Central memory CD8-positive, alpha-beta T cell (primary cell): ENCODE measurements around the gene FLACC1.

Experiments
- ATAC-seq: fragments of 150-1000 bp; cut with Tn5 transposase; replicated peaks from 2 replicates; pipeline ENCODE4 v1.10.0; 2022; ENCODE audit warnings: mild to moderate bottlenecking, moderate FRiP score, moderate number of reproducible peaks; ENCODE audit not compliant: poor library complexity, severe bottlenecking; ENCODE audit errors: extremely low read depth
- DNase-seq, 2 donors: peaks; one replicate each; pipeline ENCODE4 v3.0.0; 2021; ENCODE audit warnings: low spot score in 2 of 2
- H3K27ac Mint-ChIP-seq: one replicate; pipeline ENCODE4 v1.8.0; 2022; ENCODE audit warnings: low read depth, mild to moderate bottlenecking, moderate library complexity, mixed read lengths
- H3K27me3 Mint-ChIP-seq: one replicate; pipeline ENCODE4 v1.8.0; 2022; ENCODE audit warnings: mixed read lengths
- H3K36me3 Mint-ChIP-seq: one replicate; pipeline ENCODE4 v1.8.0; 2022; ENCODE audit warnings: mild to moderate bottlenecking, moderate library complexity, mixed read lengths; ENCODE audit not compliant: insufficient read depth
- H3K4me1 Mint-ChIP-seq: one replicate; pipeline ENCODE4 v1.8.0; 2022; ENCODE audit warnings: mixed read lengths
- H3K4me3 Mint-ChIP-seq: one replicate; pipeline ENCODE4 v1.8.0; 2022; ENCODE audit warnings: mild to moderate bottlenecking, moderate library complexity, mixed read lengths
- H3K9me3 Mint-ChIP-seq: one replicate; pipeline ENCODE4 v1.8.0; 2022; ENCODE audit warnings: mixed read lengths

The FLACC1 gene

DNA sequence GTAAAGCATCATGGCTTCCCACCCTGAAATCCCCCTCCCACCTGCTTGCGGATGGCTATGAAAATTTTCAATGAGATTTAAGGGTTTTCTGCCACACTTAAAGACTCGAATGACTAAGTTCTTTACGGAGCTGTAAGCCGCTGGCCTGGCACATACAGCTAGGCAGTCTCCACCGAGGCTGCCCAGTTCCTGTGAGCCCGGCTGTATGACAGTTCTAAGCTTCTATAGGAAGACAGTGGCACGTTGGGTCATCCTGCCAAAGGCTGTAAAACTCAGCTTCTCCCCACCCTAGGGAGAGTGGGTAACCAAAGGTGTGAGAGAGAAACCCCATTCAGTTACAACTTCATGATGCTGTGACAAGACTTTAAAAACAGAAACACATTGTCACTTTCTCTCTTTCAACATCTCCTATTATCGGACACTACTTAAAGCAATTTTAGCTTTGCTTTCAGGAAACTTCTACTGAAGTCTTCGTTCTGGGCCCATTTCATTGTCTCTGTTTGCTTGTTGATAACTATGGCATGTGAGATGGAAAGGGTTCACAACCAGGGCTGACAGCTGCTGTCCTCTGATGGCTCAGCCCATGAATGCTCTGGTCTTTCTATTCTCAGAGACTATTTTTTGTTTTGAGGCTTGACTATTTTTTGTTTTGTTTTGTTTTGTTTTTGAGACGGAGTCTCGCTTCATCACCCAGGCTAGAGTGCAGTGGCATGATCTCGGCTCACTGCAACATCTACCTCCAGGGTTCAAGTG is 89.7 kb downstream of the FLACC1 start:
- no peak for DNase-seq
- Mint-ChIP-seq H3K4me1 (peaks cover 83% of the 10 kb centered on the region), H3K36me3 (peaks cover 68% of the 10 kb centered on the region), H3K9me3 (no peaks in the 10 kb centered on the region), H3K27ac (peak overlapping the region; percentile 86), H3K27me3 (no peaks in the 10 kb centered on the region), H3K4me3 (peak overlapping the region; percentile 93)
- peak; percentile 57 for ATAC-seq

DNA sequence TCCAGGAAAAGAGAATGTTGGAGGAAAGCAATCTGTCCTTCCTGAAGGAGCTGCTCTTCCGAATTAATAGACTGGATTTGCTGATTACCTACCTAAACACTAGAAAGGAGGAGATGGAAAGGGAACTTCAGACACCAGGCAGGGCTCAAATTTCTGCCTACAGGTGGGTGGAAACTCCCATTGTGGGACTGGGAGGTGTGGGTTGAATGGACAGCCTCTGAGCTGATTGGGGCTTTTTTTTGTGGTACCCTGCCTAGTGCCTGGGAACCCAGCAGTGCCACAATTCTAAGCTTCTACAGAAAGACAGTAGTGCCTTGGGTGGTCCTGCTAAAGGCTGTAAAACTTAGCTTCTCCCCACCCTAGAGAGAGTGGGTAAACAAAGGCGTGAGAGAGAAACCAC is 90.5 kb downstream of the FLACC1 start:
- Mint-ChIP-seq H3K27me3 (no peaks in the 10 kb centered on the region), H3K27ac (peak overlapping the region; percentile 86), H3K36me3 (peaks cover 60% of the 10 kb centered on the region), H3K4me1 (peaks cover 80% of the 10 kb centered on the region), H3K9me3 (no peaks in the 10 kb centered on the region), H3K4me3 (peak overlapping the region; percentile 93)
- DNase-seq (no peak), ATAC-seq (no peak)

DNA sequence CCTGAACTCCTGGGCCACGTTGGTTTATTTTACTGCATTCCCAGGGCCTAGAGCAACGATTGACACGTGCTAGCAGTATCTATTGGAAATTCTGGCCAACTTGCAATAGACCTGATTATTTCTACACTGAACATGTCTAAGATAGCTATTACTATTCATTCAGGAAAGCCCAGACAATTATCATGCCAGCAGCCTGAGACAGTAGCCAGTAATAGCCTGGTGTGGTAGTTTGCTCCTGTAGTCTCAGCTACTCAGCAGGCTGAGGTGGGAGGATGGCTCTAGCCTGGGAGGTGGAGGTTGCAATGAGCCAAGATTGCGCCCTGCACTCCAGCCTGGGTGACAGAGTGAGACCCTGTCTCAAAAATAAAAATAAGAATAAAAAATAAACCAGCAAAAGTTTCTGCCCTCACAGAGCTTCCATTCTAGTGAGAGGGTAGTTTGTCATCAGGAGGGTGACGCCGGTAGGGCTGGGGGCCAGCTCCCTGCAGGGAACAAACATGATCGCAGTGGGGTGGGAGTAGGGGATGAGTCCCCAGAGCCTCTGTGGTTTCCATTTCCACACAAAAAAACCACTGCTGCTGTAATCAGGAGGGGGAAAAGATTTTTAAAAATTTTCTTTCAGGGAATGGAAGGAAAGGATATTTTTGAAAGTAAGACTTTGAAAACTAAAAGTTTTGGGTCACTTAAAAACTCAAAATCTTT is 92.5 kb downstream of the FLACC1 start:
- DNase-seq: no peak
- Mint-ChIP-seq H3K4me1 (peaks cover 75% of the 10 kb centered on the region), H3K36me3 (peaks cover 55% of the 10 kb centered on the region), H3K27ac (peak overlapping the region; percentile 98), H3K9me3 (no peaks in the 10 kb centered on the region), H3K27me3 (no peaks in the 10 kb centered on the region), H3K4me3 (peak overlapping the region; percentile 93)
- ATAC-seq: no peak

DNA sequence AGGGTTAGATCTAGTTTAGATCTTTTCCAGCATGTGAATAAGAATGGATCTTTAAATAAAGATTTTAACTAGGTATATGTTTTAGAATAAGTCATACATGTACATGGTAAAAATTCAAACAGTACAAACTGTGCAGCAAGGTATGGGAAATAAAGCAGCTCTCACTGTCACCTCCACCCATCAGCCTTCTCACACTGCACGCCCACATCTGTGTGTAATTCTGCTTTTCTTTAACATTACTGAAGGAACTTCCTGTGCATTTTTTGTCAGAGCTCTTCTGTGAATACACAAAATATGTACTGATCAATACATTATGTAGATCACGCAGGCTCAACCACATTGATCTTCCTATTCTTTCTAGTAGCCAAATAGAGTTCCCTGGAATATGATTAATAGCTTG is 93.4 kb downstream of the FLACC1 start:
- DNase-seq (no peak), ATAC-seq (no peak)
- Mint-ChIP-seq H3K4me3 (peak overlapping the region; percentile 93), H3K27ac (peak overlapping the region; percentile 98), H3K27me3 (no peaks in the 10 kb centered on the region), H3K36me3 (peaks cover 50% of the 10 kb centered on the region), H3K9me3 (no peaks in the 10 kb centered on the region), H3K4me1 (peaks cover 72% of the 10 kb centered on the region)

DNA sequence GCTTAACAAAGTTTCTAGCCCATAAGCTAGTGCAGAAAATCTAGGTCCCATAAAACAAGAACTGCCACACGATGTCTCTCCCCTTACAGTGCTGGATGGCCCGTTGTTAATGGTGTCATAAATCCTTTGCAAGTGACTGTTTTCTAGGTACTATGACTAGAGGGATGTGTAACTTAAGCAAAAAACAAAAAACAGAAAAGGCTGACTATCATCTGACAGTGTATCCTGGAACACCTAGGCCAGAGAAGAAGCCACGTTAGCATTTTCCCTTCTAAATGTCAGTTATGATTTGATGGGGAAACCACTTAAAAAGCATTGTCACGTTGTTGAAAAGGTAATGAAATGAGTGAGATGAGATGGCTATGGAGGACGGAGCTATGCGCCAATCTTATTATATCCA is 94.4 kb downstream of the FLACC1 start:
- Mint-ChIP-seq H3K27me3 (no peaks in the 10 kb centered on the region), H3K9me3 (no peaks in the 10 kb centered on the region), H3K36me3 (peaks cover 52% of the 10 kb centered on the region), H3K27ac (peak overlapping the region; percentile 98), H3K4me1 (peaks cover 77% of the 10 kb centered on the region), H3K4me3 (peak overlapping the region; percentile 93)
- ATAC-seq (no peak), DNase-seq (no peak)

DNA sequence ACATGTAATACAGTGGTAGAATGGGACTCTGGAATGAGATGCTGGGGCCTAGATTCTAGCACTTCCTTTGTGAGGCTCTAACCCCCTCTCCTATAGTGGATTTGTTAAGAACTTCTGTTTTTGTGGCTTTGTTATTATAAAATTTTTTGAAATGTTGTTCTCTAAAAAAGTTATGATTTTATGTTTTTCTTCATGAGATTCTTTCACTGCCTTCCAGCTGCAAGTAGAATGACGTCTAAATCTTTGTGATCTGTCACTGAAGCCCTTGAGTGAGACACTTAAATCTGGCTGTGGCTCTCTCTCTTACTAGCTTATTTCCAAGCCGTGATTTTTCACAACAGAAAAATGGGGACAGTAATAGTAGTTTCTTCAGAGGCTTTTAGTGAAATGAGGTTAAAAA is 95.2 kb downstream of the FLACC1 start:
- no peaks in the 10 kb centered on the region for H3K9me3 Mint-ChIP-seq
- DNase-seq: no peak

DNA sequence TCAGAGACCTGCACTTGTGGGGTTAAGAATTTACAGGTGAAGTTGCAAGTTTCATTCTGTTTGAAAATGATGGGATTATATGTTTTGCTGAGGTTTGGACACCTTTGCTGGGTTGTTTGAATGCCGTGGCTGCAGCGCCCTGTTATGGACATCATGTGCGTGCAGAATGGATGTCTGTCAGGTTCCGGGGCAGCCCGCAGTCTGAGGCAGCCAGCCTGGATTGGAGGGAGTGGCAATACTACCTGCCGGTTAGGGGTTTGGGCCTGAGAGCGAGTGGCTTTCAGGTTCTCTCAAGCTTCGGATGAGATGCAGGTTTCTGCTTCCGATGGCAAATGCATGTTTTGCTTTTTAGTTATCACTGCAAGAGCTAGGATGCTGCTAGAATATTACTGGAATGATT is 95.7 kb downstream of the FLACC1 start:
- peaks cover 46% of the 10 kb centered on the region for H3K36me3 Mint-ChIP-seq
- H3K27me3 Mint-ChIP-seq: no peaks in the 10 kb centered on the region
- ATAC-seq (no peak), DNase-seq (peak; percentile 30 to 55)
- H3K9me3 Mint-ChIP-seq: no peaks in the 10 kb centered on the region
- H3K4me1 Mint-ChIP-seq: peaks cover 77% of the 10 kb centered on the region
- H3K4me3 Mint-ChIP-seq: peak overlapping the region; percentile 93
- peak overlapping the region; percentile 98 for H3K27ac Mint-ChIP-seq

More for the DNA sequence above, 95.2 kb downstream of the FLACC1 start:
- ATAC-seq: no peak
- Mint-ChIP-seq H3K4me1 (peaks cover 77% of the 10 kb centered on the region), H3K4me3 (peak overlapping the region; percentile 93), H3K27ac (peak overlapping the region; percentile 98), H3K27me3 (no peaks in the 10 kb centered on the region), H3K36me3 (peaks cover 50% of the 10 kb centered on the region)

DNA sequence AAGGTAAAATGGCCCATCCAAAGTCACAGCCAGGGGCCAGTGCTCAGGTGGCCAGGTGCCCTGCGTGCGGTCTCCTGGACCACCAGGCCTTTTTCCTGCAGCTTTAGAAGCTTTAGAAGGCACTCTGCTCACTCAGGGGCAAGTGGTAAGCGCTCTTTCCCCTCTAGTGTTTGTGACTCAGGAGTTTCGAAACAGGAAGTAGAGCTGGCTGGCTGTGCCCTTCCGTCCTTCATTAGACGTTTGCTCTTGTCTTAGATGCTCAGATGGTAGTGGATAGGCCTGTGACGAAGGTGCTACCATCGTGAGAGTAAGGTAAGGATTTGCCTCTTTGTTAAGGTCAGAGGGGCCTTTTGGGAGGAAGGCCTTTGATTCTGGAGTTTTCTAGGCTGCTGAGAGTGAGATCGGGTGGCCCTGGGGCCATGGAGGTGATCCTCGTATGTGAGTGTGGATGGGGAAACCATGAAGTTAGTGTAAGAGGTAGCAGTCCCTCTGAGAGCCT is 96.8 kb downstream of the FLACC1 start, which contains the start of gene CASP8:
CASP8 (plus strand) TSS at position 235 of the 499 bp plus-strand sequence. CDS start 5,951 bp downstream, outside the sequence.
- H3K27me3 Mint-ChIP-seq: no peaks in the 10 kb centered on the region
- peak; percentile 34 for ATAC-seq
- H3K36me3 Mint-ChIP-seq: peaks cover 42% of the 10 kb centered on the region
- peak within 1 kb of the TSS; percentile 98 for H3K27ac Mint-ChIP-seq
- peaks cover 68% of the 10 kb centered on the region for H3K4me1 Mint-ChIP-seq
- no peaks in the 10 kb centered on the region for H3K9me3 Mint-ChIP-seq
- peak; percentile 55 to 72 for DNase-seq
- H3K4me3 Mint-ChIP-seq: peak within 1 kb of the TSS; percentile 93

DNA sequence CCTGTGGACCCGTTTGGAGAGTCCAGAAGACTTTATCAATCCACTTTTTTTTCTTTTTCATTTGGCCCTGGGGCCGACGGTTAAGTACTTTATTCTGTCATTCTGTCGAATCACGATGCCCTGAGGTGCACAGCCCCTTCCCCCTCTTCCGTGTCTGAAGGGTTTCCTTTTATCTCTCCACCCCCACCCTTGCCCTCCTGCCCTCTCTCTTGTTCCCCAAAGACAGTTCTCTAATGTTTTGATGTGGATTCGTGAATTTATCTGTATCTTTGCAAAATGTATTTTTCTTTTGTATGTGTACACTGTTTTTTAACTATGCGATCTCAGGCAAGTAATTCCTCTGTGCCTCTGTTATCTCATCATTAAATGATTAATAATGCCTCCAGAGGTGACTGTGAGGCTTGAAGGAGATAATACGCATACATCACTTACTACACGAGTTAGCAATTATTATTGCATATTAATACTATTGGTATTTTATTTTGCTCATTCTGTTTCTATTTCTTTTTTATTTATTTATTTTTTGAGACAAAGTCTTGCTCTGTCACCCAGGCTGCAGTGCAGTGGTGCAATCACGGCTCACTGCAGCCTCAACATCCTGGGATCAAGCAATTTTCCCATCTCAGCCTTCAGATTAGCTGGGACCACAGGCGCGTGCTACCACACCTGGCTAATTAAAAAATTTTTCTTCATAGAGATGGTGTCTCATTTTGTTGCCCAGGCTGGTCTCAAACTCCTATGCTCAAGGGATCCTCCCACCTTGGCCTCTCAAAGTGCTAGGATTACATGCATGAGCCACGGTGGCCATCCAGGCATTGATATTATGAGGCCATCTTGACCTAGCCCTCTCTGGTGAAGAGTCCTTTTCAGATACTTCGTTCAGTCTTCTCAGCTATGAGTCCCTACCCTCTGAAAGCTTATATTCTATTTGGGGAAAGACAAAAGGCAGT is 98.2 kb downstream of the FLACC1 start:
- DNase-seq (no peak), ATAC-seq (peak; percentile 2)
- H3K27me3 Mint-ChIP-seq: no peaks in the 10 kb centered on the region
- no peaks in the 10 kb centered on the region for H3K9me3 Mint-ChIP-seq
- peak overlapping the region; percentile 93 for H3K4me3 Mint-ChIP-seq
- H3K4me1 Mint-ChIP-seq: peaks cover 66% of the 10 kb centered on the region
- peak overlapping the region; percentile 98 for H3K27ac Mint-ChIP-seq
- H3K36me3 Mint-ChIP-seq: peaks cover 41% of the 10 kb centered on the region

DNA sequence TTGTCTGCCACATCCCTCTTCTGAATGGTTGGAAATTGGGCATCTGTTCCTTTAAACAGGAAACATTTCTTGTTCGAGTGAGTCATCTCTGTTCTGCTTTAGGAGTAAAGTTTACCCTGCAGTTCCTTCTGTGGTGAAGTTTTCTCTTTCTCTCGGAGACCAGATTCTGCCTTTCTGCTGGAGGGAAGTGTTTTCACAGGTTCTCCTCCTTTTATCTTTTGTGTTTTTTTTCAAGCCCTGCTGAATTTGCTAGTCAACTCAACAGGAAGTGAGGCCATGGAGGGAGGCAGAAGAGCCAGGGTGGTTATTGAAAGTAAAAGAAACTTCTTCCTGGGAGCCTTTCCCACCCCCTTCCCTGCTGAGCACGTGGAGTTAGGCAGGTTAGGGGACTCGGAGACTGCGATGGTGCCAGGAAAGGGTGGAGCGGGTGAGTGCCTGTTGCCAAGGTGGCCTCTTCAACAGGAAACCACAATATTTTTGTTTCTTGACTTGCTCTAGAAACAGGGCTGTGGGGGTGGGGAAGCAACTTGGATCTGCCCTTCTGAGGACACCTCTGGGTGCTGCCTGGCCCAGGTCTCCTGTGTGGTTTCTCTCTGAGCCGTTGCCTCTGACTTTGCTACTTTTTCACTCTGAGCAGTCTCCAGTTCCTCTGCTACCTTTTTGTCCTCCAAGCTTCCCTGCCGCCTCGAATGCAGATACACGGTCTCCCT is 99.0 kb downstream of the FLACC1 start:
- Mint-ChIP-seq H3K27ac (peak overlapping the region; percentile 98), H3K4me1 (peaks cover 63% of the 10 kb centered on the region), H3K36me3 (peaks cover 42% of the 10 kb centered on the region), H3K4me3 (peak overlapping the region; percentile 93), H3K27me3 (no peaks in the 10 kb centered on the region), H3K9me3 (no peaks in the 10 kb centered on the region)
- DNase-seq (peak; percentile 85 to 95), ATAC-seq (peak; percentile 74)

DNA sequence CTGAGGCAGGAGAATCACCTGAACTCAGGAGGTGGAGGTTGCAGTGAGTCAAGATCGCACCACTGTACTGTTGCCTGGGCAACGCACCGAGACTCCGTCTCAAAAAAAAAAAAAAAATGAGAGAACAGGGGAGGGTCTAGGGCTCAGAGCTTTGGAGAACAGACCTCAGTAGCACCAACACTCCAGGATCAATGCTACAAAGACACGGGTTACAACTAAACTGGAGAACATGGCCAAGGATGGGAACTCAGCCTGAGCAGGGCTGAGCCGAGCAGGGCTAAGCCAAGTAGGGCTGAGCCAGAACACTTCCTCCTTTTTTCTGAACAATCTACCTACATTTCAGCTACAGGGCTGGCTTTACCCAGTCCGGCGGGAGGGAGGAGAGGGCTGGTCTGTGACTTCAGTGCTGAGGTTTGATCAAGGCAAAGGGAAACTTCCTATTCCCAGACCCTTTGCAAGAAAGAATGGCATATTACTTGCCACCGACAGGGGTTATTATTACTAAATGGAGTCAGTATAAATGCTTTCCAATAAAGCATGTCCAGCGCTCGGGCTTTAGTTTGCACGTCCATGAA is 99.7 kb downstream of the FLACC1 start:
- peaks cover 42% of the 10 kb centered on the region for H3K36me3 Mint-ChIP-seq
- H3K27me3 Mint-ChIP-seq: no peaks in the 10 kb centered on the region
- peak overlapping the region; percentile 93 for H3K4me3 Mint-ChIP-seq
- DNase-seq (peak; percentile 39 to 53), ATAC-seq (peak; percentile 27)
- peak overlapping the region; percentile 98 for H3K27ac Mint-ChIP-seq
- H3K4me1 Mint-ChIP-seq: peaks cover 64% of the 10 kb centered on the region
- no peaks in the 10 kb centered on the region for H3K9me3 Mint-ChIP-seq
